Adipose tissue (tissue), 3 donors: ENCODE data around the gene KRT13. TPM values are rescaled to one million over a fixed set of nuclear protein-coding genes. Genes with fewer than 3 reads are reported as not detected.

Experiments used
- H3K27ac ChIP-seq: one replicate; pipeline ENCODE4 v1.5.1; 2013; ENCODE audit warnings: low read depth, low read length
- WGBS, 3 donors: extraction: QIAGEN DNeasy Blood & Tissue Kit; methylation state at CpG; one replicate each; pipeline ENCODE4 v1.1.7; 2013; 5-methylcytosine and 5-hydroxymethylcytosine counted together
- polyA plus RNA-seq, 3 donors: library from polyadenylated mRNA; stranded (reverse); fragments of 200-250 nt; gene quantifications; one replicate each; pipeline ENCODE4 v1.2.3, GENCODE V29; 2013
- donor health status: healthy with polysubstance abuse.
- donor health status: Bipolar disorder and iron deficiency.
- donor health status: healthy.

Gene KRT13
- polyA plus RNA-seq, 3 donors = 2.6 to 53.0 (median 3.2) TPM

DNA sequence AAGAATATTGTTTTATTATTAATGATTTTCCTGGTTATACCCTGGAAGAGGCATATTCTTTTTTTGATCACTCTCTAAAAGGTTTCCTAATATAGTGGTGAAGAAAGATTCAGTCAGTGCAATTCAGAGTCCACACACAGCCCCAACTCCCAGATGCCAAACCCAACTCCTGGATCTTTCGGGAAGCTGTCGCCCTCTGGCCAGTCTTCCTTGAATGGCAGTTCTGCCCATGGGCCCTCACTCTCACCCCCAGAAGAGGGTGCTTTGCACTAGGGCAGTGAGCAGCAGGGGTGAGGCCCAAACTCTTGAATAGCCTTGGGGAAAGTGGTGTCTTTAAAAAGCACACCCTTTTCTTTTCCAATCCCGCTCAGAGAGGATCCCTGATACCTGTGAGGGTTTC is 49.2 kb downstream of the KRT13 start:
- no peak overlapping the region for H3K27ac ChIP-seq
- WGBS, 3 donors = 71 to 84% (median 82%) methylated on average over 3 of the region's 3 CpGs

DNA sequence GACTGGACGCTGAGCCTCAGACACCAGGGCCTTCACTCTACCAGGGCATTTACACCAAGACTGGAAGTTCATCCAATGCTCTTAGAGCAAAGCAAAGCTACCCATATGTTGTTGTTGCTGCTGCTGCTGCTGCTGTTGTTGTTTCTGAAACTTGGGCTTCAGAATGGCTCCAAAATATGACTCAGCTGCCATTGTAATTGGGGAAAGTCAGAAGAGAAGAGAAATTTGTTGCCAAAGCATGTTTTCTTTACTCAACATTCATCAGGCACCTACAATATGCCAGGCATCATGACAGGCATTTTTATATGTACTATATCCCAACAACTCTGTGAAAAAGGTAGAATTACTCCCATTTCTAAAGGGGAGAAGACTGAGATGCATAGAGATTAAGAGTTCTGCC is 50.2 kb downstream of the KRT13 start:
- 50 to 92% (median 87%) methylated on average over 1 of the region's 1 CpG for WGBS, 3 donors
- no peak overlapping the region for H3K27ac ChIP-seq

DNA sequence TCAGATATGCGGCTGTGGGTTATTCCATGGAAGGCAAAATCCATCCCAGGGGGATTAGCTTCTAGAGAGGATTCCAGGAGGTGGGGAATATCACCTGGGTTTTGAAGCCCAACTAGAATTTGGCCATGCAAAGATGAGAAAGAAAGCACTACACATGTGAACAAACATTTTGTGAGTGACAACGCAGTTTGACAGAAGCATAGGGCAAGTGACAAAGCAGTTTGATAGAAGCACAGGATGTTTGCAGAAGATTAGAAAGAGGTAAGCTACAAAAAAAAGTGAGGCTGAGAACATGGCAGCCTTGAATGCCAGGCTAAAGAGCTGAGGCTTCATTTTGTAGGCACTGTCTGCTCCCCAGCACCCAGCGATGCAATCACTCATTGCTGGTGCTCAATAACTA is 52.3 kb downstream of the KRT13 start:
- no peak overlapping the region for H3K27ac ChIP-seq
- WGBS, 3 donors = 81 to 90% (median 85%) methylated on average over 3 of the region's 3 CpGs

DNA sequence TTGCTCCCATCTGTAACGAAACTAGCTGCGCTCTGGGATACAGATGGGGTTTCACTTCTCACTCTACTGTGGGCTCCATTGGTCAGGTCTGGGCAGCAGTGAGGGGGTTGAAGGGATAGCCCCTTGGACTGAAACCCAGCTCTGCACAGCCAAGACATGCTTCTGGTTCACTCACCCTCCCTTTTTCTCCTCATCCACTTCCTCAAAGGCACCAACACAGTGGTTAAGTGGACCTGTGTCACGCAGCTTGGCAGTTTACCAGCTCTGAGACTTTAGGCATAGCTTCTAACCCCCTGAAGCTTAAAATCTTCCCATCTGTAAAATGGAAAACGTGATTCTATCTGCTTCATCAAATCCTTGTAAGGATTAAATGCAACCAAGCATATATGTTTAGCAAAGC is 53.1 kb downstream of the KRT13 start:
- 55 to 58% (median 55%) methylated on average over 4 of the region's 4 CpGs for WGBS, 3 donors
- H3K27ac ChIP-seq = no peak overlapping the region

DNA sequence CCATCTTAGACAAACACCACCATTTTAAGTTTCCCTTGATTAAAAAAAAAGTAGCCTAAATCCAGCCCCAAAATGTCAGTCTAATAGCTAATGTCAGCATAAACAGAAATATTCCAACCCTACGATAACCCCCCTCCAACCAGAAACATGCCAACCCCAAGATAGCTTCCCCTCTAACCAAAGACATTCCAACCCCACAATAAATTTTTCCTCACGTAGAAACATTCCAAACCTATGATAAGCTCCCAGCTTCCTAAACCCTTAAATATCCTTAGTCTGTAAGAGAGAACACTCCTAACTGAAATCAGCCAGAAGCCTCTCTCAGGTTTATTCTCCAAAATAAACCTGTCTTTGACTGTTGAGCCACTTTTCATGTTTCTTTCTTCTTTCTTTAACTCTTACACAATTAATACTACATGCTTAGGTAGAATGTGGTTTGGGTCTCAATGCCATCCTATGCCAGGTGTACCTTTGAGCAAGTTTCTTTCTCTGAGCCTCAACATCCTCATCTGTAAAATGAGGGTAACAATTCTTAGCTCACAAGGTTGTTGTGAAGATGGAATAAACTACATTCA is 54.2 kb downstream of the KRT13 start:
- WGBS, 3 donors = 64 to 88% (median 76%) methylated on average over 2 of the region's 2 CpGs
- no peak overlapping the region for H3K27ac ChIP-seq

Other genes with a start within 250 kb of the KRT13 start
- not detected for gene KRTAP9-6, start 240.2 kb downstream of the KRT13 start, polyA plus RNA-seq
- gene KRTAP9-7, start 229.9 kb downstream of the KRT13 start, polyA plus RNA-seq = not detected
- gene KRTAP29-1, start 202.8 kb downstream of the KRT13 start, polyA plus RNA-seq = not detected
- gene KRTAP16-1, start 196.3 kb downstream of the KRT13 start, polyA plus RNA-seq = not detected
- not detected for gene KRTAP17-1, start 189.9 kb downstream of the KRT13 start, polyA plus RNA-seq
- not detected for gene KRT33A, start 154.8 kb downstream of the KRT13 start, polyA plus RNA-seq
- not detected for gene KRT33B, start 135.8 kb downstream of the KRT13 start, polyA plus RNA-seq
- gene KRT34, start 123.3 kb downstream of the KRT13 start, polyA plus RNA-seq = under 1 TPM in 1 of 3 donors, not detected in 2; 0.07 TPM
- not detected for gene KRT31, start 108.0 kb downstream of the KRT13 start, polyA plus RNA-seq
- not detected for gene KRT37, start 81.0 kb downstream of the KRT13 start, polyA plus RNA-seq
- not detected for gene KRT38, start 64.6 kb downstream of the KRT13 start, polyA plus RNA-seq
- gene KRT32, start 38.2 kb downstream of the KRT13 start, polyA plus RNA-seq = under 1 TPM in 1 of 3 donors, not detected in 2; 0.03 TPM
- not detected for gene KRT35, start 24.5 kb downstream of the KRT13 start, polyA plus RNA-seq
- gene KRT36, start 15.7 kb downstream of the KRT13 start, polyA plus RNA-seq = not detected
- 1 to 10 TPM in 1 of 3 donors, under 1 TPM in 2; 0.11 to 2.1 (median 0.18) TPM for gene KRT15, start 13.3 kb upstream of the KRT13 start, polyA plus RNA-seq
- gene KRT19, start 22.7 kb upstream of the KRT13 start, polyA plus RNA-seq = 100 to 1,000 TPM in 1 of 3 donors, 10 to 100 TPM in 2; 28.9 to 139 (median 29.1) TPM
- not detected for gene KRT9, start 66.4 kb upstream of the KRT13 start, polyA plus RNA-seq
- gene KRT14, start 81.3 kb upstream of the KRT13 start, polyA plus RNA-seq = 1 to 10 TPM in 2 of 3 donors, under 1 TPM in 1; 0.25 to 7.8 (median 1.0) TPM
- 10 to 100 TPM in 1 of 3 donors, 1 to 10 TPM in 1, under 1 TPM in 1; 0.16 to 15.5 (median 4.4) TPM for gene KRT16, start 107.2 kb upstream of the KRT13 start, polyA plus RNA-seq
- under 1 TPM in 2 of 3 donors, not detected in 1; 0.60 to 0.70 TPM for gene KRT17, start 119.0 kb upstream of the KRT13 start, polyA plus RNA-seq
- gene EIF1, start 183.3 kb upstream of the KRT13 start, polyA plus RNA-seq = 100 to 1,000 TPM; 426 to 985 (median 580) TPM
- 1 to 10 TPM in 1 of 3 donors, not detected in 2; 2.4 TPM for gene GAST, start 206.7 kb upstream of the KRT13 start, polyA plus RNA-seq
- gene HAP1, start 229.0 kb upstream of the KRT13 start, polyA plus RNA-seq = under 1 TPM; 0.03 to 0.48 (median 0.22) TPM